SJSA1 (cell line): Measurements from ENCODE around the gene LRRC17. TPM values are rescaled to one million over a fixed set of nuclear protein-coding genes. Genes with fewer than 3 reads are reported as not detected.
A peak's percentile ranks its signal among the peaks of the same experiment; 100 is the strongest.

Experiments
- DNase-seq, 2 experiments: peaks; one replicate each; pipeline ENCODE4 v3.0.0-alpha.2; 2015 to 2020; ENCODE audit warnings: low spot score in 2 of 2, low read depth in 1 of 2
- H3K27ac ChIP-seq: fragments of 250-450 bp; sonication (Bioruptor Pico); 2 replicates; pipeline ENCODE4 v1.5.1; 2020; ENCODE audit warnings: mild to moderate bottlenecking, moderate library complexity
- H3K27me3 ChIP-seq: fragments of 250-450 bp; sonication (Bioruptor Pico); replicated peaks from 2 replicates; pipeline ENCODE4 v1.5.1; 2020; ENCODE audit warnings: mild to moderate bottlenecking, moderate library complexity
- H3K36me3 ChIP-seq: fragments of 250-450 bp; sonication (Bioruptor Pico); 2 replicates; pipeline ENCODE4 v1.5.1; 2020; ENCODE audit warnings: mild to moderate bottlenecking
- H3K4me1 ChIP-seq: fragments of 250-450 bp; sonication (Bioruptor Pico); replicated peaks from 2 replicates; pipeline ENCODE4 v1.6.1; 2021; ENCODE audit warnings: mild to moderate bottlenecking
- H3K4me3 ChIP-seq: fragments of 250-450 bp; sonication (Bioruptor Pico); 2 replicates; pipeline ENCODE4 v1.5.1; 2020; ENCODE audit warnings: mild to moderate bottlenecking
- H3K9me3 ChIP-seq: fragments of 250-450 bp; sonication (Bioruptor Pico); replicated peaks from 2 replicates; pipeline ENCODE4 v1.5.1; 2020; ENCODE audit warnings: mild to moderate bottlenecking
- total RNA-seq: library from RNA; depleted of rRNA; stranded (reverse); fragments of >200 nt; shearing (Covaris generic); gene quantifications from 2 replicates; pipeline ENCODE4 v1.2.3, GENCODE V29; 2014; rRNA removed

LRRC17 gene, protein sequence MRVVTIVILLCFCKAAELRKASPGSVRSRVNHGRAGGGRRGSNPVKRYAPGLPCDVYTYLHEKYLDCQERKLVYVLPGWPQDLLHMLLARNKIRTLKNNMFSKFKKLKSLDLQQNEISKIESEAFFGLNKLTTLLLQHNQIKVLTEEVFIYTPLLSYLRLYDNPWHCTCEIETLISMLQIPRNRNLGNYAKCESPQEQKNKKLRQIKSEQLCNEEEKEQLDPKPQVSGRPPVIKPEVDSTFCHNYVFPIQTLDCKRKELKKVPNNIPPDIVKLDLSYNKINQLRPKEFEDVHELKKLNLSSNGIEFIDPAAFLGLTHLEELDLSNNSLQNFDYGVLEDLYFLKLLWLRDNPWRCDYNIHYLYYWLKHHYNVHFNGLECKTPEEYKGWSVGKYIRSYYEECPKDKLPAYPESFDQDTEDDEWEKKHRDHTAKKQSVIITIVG
- total RNA-seq = 8.3 and 10.9 TPM in 2 replicates

DNA sequence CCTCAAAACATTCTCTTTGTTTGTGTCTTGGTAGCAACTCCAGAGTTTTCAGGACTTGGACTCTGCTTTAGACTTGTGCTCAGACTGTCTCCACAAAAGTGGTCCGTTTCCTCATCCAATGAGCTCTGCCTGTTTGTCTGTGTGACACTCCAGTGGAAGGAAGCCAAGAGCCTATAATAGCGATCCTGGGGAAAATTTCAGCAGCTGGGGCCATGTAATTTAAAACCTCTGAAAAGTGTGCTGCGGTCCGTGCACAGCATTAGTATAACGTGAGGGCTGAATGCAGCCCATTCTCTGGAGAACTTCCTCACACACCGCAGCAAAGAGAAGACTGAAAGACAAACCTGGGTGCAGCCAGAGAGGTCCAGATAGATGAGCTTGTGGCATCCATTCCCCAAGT lies at the start of gene LRRC17:
TSS of gene LRRC17 (plus strand) at position 259 of the 400 bp plus-strand sequence. CDS start 20,914 bp downstream, outside the sequence.
- H3K27me3 ChIP-seq = no peaks in the 10 kb centered on the region
- H3K4me1 ChIP-seq = peaks cover 40% of the 10 kb centered on the region
- no peak for DNase-seq
- no peaks in the 10 kb centered on the region for H3K9me3 ChIP-seq
- H3K4me3 ChIP-seq = peak within 1 kb of the TSS; percentile 10; the same call in 1 of the 2 replicates
- H3K27ac ChIP-seq = no peak within 1 kb of the TSS
- H3K36me3 ChIP-seq = no peaks in the 10 kb centered on the region

DNA sequence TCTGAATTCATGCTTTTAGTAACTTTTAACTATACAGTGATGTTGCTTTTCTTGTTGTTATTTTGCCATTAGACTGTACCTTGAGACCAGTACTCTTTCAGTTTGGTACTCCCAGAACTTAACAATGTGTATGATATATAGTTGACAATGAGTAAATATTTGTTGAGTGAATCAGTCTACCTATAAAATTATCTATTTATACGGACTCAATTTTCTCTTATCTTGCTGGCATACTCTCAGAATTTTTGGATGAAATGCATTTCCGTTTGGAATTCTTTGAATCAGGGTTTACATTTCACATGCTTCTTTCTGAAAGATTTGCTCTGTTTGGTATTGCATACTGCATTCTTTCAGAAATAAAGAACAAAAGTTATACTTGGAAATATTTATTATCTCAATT lies 47.8 kb upstream of the LRRC17 start:
- H3K27ac ChIP-seq = peak overlapping the region; percentile 86

DNA sequence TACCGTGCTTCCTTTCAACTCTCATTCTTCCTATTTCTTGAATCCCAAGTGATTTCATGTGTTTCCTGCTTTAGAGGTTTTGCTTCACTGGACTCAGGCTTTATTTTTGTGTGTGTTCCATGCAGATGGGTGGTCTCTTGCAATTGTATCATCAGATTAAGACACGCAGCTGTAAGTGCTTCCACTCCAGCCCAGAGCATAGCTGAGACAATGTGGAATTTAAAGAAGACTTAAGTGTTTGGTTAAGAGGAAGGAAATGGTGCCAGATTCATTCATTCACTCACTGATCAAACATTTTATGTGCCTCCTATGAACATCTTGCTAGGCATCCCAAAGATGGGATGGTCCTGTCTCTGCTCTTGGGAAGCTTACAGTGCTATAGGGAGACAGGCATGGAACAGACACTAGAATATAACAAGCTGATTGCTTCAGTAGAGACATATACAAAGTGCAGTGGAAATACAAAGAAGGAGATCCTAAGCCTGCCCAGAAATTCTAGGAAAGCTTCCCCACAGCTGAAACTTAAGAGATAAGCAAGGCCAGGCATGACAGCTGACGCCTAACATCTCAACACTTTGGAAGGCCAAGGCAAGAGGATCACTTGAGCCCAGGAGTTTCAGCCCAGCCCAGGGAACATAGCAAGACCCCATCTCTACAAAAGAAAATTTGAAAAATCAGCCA lies 46.1 kb upstream of the LRRC17 start:
- DNase-seq = peak; percentile 80 to 88
- Histone ChIP-seq H3K27ac (peak overlapping the region; percentile 86), H3K36me3 (no peaks in the 10 kb centered on the region), H3K9me3 (no peaks in the 10 kb centered on the region), H3K4me3 (no peak overlapping the region), H3K27me3 (no peaks in the 10 kb centered on the region), H3K4me1 (peaks cover 53% of the 10 kb centered on the region)

More for the DNA sequence above, 47.8 kb upstream of the LRRC17 start:
- peak in 1 of 2 experiments; percentile 59 for DNase-seq
- H3K4me3 ChIP-seq = no peak overlapping the region
- H3K36me3 ChIP-seq = no peaks in the 10 kb centered on the region
- H3K9me3 ChIP-seq = no peaks in the 10 kb centered on the region
- no peaks in the 10 kb centered on the region for H3K27me3 ChIP-seq
- H3K4me1 ChIP-seq = peaks cover 57% of the 10 kb centered on the region

DNA sequence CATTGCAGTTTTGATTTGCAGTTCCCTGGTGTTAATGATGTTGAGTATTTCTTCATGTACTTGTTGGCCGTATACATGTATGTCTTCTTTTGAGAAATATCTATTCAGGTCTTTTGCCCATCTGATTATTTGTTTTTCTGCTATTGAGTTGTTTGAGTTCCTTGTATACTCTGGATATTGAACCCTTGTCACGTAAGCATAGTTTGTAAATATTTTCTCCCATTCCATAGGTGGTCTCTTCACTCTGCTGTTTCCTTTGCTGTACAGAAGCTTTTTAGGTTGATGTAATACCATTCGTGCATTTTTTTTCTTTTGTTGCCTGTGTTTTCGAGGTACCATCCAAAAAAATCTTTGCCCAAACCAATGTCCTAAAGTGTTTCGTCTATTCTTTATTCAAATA lies 43.6 kb upstream of the LRRC17 start:
- no peaks in the 10 kb centered on the region for H3K36me3 ChIP-seq
- no peak for DNase-seq
- no peaks in the 10 kb centered on the region for H3K9me3 ChIP-seq
- H3K4me1 ChIP-seq = peaks cover 60% of the 10 kb centered on the region
- H3K27ac ChIP-seq = no peak overlapping the region
- no peak overlapping the region for H3K4me3 ChIP-seq
- no peaks in the 10 kb centered on the region for H3K27me3 ChIP-seq

DNA sequence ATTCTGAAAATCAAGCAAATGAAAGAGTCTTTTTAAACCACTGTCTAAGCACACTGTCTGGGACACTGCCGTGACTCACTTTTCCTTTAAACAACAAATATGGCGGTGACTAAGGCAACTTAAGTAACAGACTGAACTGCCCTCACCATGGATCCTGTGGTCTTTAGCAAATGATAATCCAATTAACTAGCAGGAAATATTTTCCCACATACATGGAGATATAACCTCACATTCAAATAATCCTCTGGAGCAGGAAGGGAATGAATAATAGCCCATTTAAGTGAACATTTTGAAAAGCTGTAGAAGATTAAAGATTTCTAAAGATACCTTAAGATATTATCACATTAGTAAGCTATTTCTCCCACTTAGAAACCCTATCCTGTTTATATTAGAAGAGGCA lies 40.3 kb upstream of the LRRC17 start:
- Histone ChIP-seq H3K27me3 (no peaks in the 10 kb centered on the region), H3K27ac (peak overlapping the region; percentile 92), H3K9me3 (no peaks in the 10 kb centered on the region), H3K4me1 (peaks cover 54% of the 10 kb centered on the region), H3K36me3 (no peaks in the 10 kb centered on the region), H3K4me3 (no peak overlapping the region)
- peak; percentile 79 to 88 for DNase-seq

DNA sequence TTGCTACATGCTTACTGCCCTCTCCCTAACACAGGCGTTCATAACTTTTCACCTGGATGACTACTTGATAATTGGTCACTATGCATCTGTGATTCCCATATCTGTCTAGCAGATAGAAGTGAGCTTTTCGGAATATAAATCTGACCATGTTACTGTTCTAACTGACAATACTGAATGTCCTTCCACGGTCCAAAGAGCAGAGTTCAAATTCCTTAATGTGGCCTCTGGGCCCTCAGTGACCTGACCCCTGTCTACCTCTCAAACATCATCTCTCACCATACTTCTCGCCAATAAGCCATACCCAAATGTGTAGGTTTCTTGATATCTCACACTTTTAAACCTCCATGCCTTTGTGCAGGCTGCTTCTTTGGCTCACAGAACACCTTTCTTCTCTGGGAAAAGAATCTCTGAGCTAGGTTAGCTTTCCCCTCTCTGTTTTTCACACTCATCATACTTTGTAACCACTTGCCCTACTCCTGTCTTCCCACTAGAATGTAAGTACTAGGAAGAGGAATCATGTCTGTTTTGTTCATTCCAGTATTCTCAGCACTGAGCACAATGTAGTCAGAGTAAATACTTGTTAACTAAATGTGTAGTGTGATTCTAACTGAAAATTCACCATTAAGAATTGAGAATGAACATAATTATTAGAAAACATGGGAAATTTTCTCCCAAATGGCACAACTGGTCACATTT lies 39.2 kb upstream of the LRRC17 start:
- Histone ChIP-seq H3K27me3 (no peaks in the 10 kb centered on the region), H3K9me3 (no peaks in the 10 kb centered on the region), H3K4me3 (no peak overlapping the region), H3K27ac (peak overlapping the region; percentile 92), H3K4me1 (peaks cover 54% of the 10 kb centered on the region), H3K36me3 (no peaks in the 10 kb centered on the region)
- DNase-seq = no peak

DNA sequence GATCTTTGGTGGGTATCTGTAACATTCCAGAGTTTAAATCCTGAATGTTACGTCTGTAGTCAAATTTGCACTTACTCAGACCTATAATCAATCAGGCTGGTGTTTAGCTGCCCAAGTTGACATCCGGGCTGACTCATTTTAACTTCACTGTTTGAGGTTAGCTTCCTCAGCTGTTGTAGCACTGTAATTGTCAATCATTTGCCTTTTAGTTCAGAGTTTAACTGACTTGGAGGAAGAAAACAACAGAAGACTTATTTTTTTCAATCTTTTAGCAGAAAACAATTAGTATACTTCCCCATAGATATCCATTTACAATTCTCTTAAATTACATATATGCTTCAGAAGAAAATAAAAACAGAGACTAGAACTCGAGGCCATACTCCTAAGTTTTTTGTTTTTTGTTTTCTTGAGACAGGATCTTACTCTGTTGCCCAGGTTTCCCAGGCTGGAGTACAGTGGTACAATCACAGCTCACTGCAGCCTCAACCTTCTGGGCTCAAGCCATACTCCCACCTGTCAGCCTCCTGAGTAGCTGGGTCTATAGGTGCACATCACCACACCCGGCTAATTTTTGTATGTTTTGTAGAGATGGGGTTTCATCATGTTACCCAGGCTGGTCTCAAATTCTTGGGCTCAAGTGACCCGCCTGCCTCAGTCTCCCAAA lies 38.5 kb upstream of the LRRC17 start:
- Histone ChIP-seq H3K9me3 (no peaks in the 10 kb centered on the region), H3K36me3 (no peaks in the 10 kb centered on the region), H3K27ac (peak overlapping the region; percentile 92), H3K27me3 (no peaks in the 10 kb centered on the region), H3K4me3 (no peak overlapping the region), H3K4me1 (peaks cover 54% of the 10 kb centered on the region)
- peak; percentile 49 to 61 for DNase-seq

DNA sequence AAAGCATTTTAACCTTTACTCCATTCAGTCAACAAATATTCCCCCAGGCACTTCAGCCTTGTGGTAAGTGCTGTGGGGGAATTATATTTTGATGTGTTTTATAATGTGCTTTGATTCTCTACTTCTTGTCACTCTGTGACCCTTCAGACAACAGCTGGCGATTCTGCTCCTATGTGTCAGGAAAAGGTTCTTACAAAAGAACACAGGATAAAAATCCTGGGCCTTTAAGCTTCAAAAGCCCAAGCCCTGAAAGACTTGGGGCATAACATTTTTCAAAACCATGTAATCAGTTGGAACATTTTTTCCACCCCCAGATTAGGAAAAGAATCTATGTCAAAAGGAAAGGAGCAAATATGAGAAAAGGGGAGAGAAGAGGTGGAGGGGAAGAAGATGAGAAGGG lies 37.8 kb upstream of the LRRC17 start:
- DNase-seq = no peak
- H3K4me3 ChIP-seq = no peak overlapping the region
- H3K27ac ChIP-seq = peak overlapping the region; percentile 92
- H3K9me3 ChIP-seq = no peaks in the 10 kb centered on the region
- H3K27me3 ChIP-seq = no peaks in the 10 kb centered on the region
- H3K36me3 ChIP-seq = no peaks in the 10 kb centered on the region
- peaks cover 54% of the 10 kb centered on the region for H3K4me1 ChIP-seq

DNA sequence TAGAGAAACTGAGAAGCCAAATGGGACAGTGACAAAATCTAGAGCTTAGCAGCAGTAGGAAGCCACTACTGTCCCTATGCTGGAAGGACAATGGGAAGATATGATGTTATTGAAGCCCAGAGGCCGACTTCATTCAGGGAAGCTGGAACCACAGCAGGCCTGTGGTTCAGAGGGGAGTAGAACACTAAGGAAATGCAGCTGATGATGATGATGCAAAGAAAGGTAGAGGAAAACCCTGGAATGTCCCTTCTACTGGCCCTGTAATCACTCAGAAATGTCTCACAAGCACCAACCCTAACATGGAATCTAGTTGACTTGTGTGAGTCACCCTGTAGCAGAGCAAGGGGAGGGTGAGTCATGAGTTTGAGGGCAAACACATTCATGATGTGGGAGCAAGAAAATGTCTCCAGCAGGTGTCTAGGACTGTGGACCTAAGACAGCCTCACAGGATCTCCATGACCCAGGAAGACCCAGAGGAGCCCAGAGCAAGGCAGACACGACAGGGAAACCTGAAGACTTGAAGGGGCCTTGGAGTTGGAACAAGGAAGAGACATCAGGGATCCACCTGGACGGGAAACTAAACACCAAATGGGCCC lies 37.0 kb upstream of the LRRC17 start:
- Histone ChIP-seq H3K27me3 (no peaks in the 10 kb centered on the region), H3K4me1 (peaks cover 58% of the 10 kb centered on the region), H3K4me3 (no peak overlapping the region), H3K27ac (peak overlapping the region; percentile 92), H3K9me3 (no peaks in the 10 kb centered on the region), H3K36me3 (no peaks in the 10 kb centered on the region)
- peak; percentile 93 for DNase-seq

DNA sequence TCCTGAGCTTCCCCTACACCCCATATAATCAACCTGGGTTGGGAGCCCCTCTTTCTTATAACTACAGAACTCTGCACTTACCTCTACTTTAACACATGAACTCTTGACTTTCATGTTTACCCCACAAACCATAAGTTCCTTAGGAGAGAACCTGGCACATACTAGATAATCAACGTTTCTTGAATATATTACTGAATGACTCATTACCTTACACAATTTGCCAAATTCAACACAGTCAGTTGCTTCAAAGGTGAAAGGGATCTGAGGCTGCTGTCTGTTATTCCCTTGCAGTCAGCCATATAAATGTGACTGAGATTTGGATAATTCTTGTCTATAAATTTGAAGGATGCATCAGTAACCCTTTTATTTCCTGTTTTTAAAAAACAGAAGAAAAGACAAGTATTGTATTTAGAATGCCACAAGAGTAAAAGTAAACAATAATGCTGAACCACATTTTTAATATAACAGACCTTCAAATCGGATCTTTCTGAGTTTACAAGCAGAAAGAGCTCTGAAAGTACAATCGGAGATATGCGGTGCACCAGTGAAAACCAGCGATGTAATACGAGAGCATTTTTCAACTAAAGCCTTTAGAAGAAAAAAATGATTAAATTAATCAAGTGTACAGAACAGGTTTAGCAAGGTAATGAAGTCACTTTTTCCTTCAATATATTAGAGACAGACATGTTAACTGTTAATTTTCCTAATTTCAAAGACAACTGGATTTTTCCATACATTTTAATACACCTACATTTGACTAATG lies 29.5 kb upstream of the LRRC17 start:
- DNase-seq = no peak
- Histone ChIP-seq H3K4me1 (peaks cover 16% of the 10 kb centered on the region), H3K4me3 (no peak overlapping the region), H3K36me3 (no peaks in the 10 kb centered on the region), H3K27me3 (no peaks in the 10 kb centered on the region), H3K27ac (no peak overlapping the region), H3K9me3 (no peaks in the 10 kb centered on the region)

DNA sequence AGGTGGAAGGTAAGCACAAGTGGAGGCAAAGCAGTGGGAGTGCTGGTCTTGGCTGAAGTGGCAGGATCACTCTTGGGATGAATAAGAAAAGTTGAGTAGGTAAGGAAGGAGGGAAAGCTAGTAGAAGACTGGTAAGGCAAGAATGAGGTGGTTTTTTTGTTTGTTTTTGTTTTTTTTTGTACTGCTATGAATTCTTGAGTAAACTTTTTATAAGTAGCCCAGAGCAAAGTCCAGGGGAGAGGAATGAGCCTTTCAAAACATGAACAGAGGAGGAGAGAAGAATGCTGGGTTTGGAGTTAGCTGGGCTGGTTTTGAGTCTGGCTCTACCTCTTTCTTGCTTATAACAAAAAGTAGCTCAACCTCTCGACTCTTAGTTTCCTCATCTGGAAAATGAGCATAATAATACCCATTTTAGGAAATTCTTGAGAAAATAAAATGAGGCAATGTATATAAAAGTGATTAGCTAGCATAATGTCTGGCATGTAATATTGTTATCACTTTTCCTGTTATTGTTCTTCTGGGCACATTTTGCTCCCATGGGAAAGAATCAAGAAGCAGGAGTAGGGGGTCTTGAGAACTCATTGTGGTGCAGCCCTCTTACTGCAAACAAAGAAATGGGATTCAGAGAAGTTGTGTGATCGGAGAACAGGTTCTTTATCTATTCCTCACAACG lies 24.1 kb upstream of the LRRC17 start:
- H3K27ac ChIP-seq = no peak overlapping the region
- peaks cover 42% of the 10 kb centered on the region for H3K4me1 ChIP-seq
- peak in 1 of 2 experiments; percentile 36 for DNase-seq

DNA sequence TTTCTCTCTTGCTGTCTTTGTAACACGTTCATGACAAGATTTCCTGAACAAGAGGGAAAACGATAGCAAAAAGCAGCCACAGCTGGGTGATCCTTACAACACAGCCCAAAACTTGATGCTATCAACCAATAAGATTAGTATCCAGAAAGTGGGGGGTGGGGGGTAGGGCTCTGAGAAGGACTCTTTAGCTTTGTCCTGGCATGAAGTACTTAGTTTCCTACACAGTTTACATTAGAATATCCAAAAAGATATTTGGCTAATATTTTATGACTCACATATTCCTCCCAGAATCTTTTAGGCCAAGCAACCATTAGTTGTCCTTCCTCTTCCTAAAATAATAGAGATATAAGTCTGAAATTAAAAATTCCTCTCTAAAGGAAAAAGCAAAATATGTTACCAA lies 22.9 kb upstream of the LRRC17 start:
- Histone ChIP-seq H3K4me3 (no peak overlapping the region), H3K27ac (no peak overlapping the region), H3K4me1 (peaks cover 50% of the 10 kb centered on the region), H3K9me3 (no peaks in the 10 kb centered on the region), H3K27me3 (no peaks in the 10 kb centered on the region), H3K36me3 (no peaks in the 10 kb centered on the region)
- DNase-seq = no peak

More for the DNA sequence above, 24.1 kb upstream of the LRRC17 start:
- no peaks in the 10 kb centered on the region for H3K27me3 ChIP-seq
- no peaks in the 10 kb centered on the region for H3K36me3 ChIP-seq
- no peaks in the 10 kb centered on the region for H3K9me3 ChIP-seq
- H3K4me3 ChIP-seq = no peak overlapping the region
